HepG2 (cell line): ENCODE data around the gene CA14. TPM values are rescaled to one million over a fixed set of nuclear protein-coding genes. Genes with fewer than 3 reads are reported as not detected.

ENCODE experiments used
- ARID5B ChIP-seq: IDR thresholded peaks from 2 replicates; pipeline ENCODE4 v1.4.0; 2020; ENCODE audit warnings: mild to moderate bottlenecking, missing genetic modification reagents
- ARNT2 ChIP-seq: sonication (generic); formaldehyde crosslinking; IDR thresholded peaks from 2 replicates; pipeline ENCODE4 v1.8.0; 2022; ENCODE audit warnings: mild to moderate bottlenecking, low read depth, missing genetic modification reagents, moderate library complexity
- DRAP1 ChIP-seq: IDR thresholded peaks from 2 replicates; pipeline ENCODE4 v1.6.1; 2016; ENCODE audit warnings: missing genetic modification reagents, missing compliant biosample characterization
- GATAD2A ChIP-seq: IDR thresholded peaks from 2 replicates; pipeline ENCODE4 v1.6.1; 2016
- HNF4G ChIP-seq, 2 experiments: sonication (generic) in 1 of 2; formaldehyde crosslinking in 1 of 2; IDR thresholded peaks; 2 replicates each; pipeline versions ENCODE4 v1.4.0 to v1.6.1; 2011 to 2020; ENCODE audit warnings: borderline replicate concordance in 2 of 2, low read depth in 2 of 2, mild to moderate bottlenecking in 2 of 2, low read length in 1 of 2, missing genetic modification reagents in 1 of 2, moderate library complexity in 1 of 2
- KDM2A ChIP-seq: sonication (generic); formaldehyde crosslinking; IDR thresholded peaks from 2 replicates; pipeline ENCODE4 v1.4.0; 2020; ENCODE audit warnings: low read depth, missing genetic modification reagents, borderline replicate concordance
- MAFK ChIP-seq, 2 experiments: IDR thresholded peaks in 1 of 2; conservative IDR thresholded peaks in 1 of 2; 2 replicates each; pipeline ENCODE4 v1.6.1; 2011; ENCODE audit warnings: improper control_type of control experiment in 2 of 2, low read length in 2 of 2
- MAX ChIP-seq: IDR thresholded peaks from 2 replicates; pipeline ENCODE4 v1.6.1; 2012; ENCODE audit warnings: inconsistent platforms
- MXD4 ChIP-seq: IDR thresholded peaks from 2 replicates; pipeline ENCODE4 v1.6.1; 2016; ENCODE audit warnings: mild to moderate bottlenecking, missing biosample characterization, missing genetic modification reagents
- NFE2L2 ChIP-seq: fragments of 150-350 bp; IDR thresholded peaks from 2 replicates; pipeline ENCODE4 v1.6.1; 2014; ENCODE audit warnings: low read length
- NR1H2 ChIP-seq: sonication (generic); formaldehyde crosslinking; IDR thresholded peaks from 2 replicates; pipeline ENCODE4 v1.8.1; 2022; ENCODE audit warnings: low read depth, missing genetic modification reagents, borderline replicate concordance
- NR2C2 ChIP-seq: sonication (generic); formaldehyde crosslinking; IDR thresholded peaks from 2 replicates; pipeline ENCODE4 v1.4.0; 2020; ENCODE audit warnings: missing genetic modification reagents, mild to moderate bottlenecking, moderate library complexity, borderline replicate concordance
- NR2F6 ChIP-seq, 2 experiments: IDR thresholded peaks; 2 replicates each; pipeline ENCODE4 v1.6.1; 2016; ENCODE audit warnings: antibody characterized with exemption in 1 of 2, mild to moderate bottlenecking in 1 of 2
- POLR2A ChIP-seq, 2 experiments: IDR thresholded peaks; 2 replicates each; pipeline ENCODE4 v1.6.1; 2011; ENCODE audit warnings: low read depth in 2 of 2, low read length in 2 of 2, mild to moderate bottlenecking in 1 of 2, moderate library complexity in 1 of 2; ENCODE audit not compliant: insufficient read depth in 1 of 2
- POLR2G ChIP-seq: fragments of 200-400 bp; formaldehyde crosslinking; IDR thresholded peaks from 2 replicates; pipeline ENCODE4 v1.6.1; 2018; ENCODE audit warnings: mild to moderate bottlenecking, low read depth, low read length, moderate library complexity
- SP1 ChIP-seq, 2 experiments: fragments of 450-650 bp in 1 of 2; sonication (generic) in 1 of 2; formaldehyde crosslinking in 1 of 2; IDR thresholded peaks; 2 replicates each; pipeline versions ENCODE4 v1.4.0 to v1.6.1; 2016 to 2020; ENCODE audit warnings: missing genetic modification reagents in 1 of 2
- THAP11 ChIP-seq: IDR thresholded peaks from 2 replicates; pipeline ENCODE4 v1.6.1; 2016; ENCODE audit warnings: missing biosample characterization, missing genetic modification reagents
- XRCC5 ChIP-seq: fragments of 200-400 bp; formaldehyde crosslinking; optimal IDR thresholded peaks from 2 replicates; pipeline ENCODE3; 2017; ENCODE audit warnings: mild to moderate bottlenecking, low read length
- ZBTB25 ChIP-seq: IDR thresholded peaks from 2 replicates; pipeline ENCODE4 v1.6.1; 2018; ENCODE audit warnings: missing genetic modification reagents
- ZBTB33 ChIP-seq: sonication (generic); formaldehyde crosslinking; IDR thresholded peaks from 2 replicates; pipeline ENCODE4 v1.4.0; 2020; ENCODE audit warnings: missing genetic modification reagents
- ZNF10 ChIP-seq: sonication (generic); formaldehyde crosslinking; IDR thresholded peaks from 2 replicates; pipeline ENCODE4 v1.4.0; 2020; ENCODE audit warnings: mild to moderate bottlenecking, low read depth, missing genetic modification reagents, borderline replicate concordance
- ZNF644 ChIP-seq: IDR thresholded peaks from 2 replicates; pipeline ENCODE4 v1.6.1; 2016; ENCODE audit warnings: low read depth
- ZNF776 ChIP-seq: sonication (generic); formaldehyde crosslinking; IDR thresholded peaks from 2 replicates; pipeline ENCODE4 v1.4.0; 2020; ENCODE audit warnings: mild to moderate bottlenecking, missing genetic modification reagents
- polyA plus RNA-seq, 8 experiments: library from polyadenylated mRNA; depleted of rRNA in 3 of 8; stranded (reverse) in 7 of 8; unstranded in 1 of 8; fragments of >200 nt; fragmentation: Illumina TruSeq in 4 of 8; extraction: Trizol in 4 of 8; gene quantifications; 2 replicates each; pipeline versions ENCODE4 v1.2.1 to v1.2.3, GENCODE V29; 2011 to 2016; ENCODE audit warnings: low read depth in 4 of 8, missing spikeins in 1 of 8, mixed read lengths in 1 of 8; ENCODE audit not compliant: insufficient read depth in 1 of 8
- total RNA-seq, 5 experiments: library from RNA; depleted of rRNA; stranded (reverse); fragments of >200 nt; fragmentation: Illumina TruSeq; extraction: Trizol; gene quantifications; 2 replicates each; pipeline ENCODE4 v1.2.3, GENCODE V29; 2016; ENCODE audit warnings: low read depth in 1 of 5

CA14 gene
- total and polyA plus RNA-seq, 2 of the 13 experiments (the other 11 are each of a cell fraction or from before 2014, with no cell fraction given), result 2.4 to 8.5 TPM

- TF ChIP-seq HNF4G (IDR thresholded peaks at IDR 0.05; ENCODE audit: borderline replicate concordance, low read depth, low read length) (peak; percentile 61; the same call in 1 of the 2 replicates), HNF4G (CRISPR knock-in tag; IDR thresholded peaks at IDR 0.05; ENCODE audit: borderline replicate concordance, low read depth) (no peak), POLR2G (peak; percentile 68), MAX (peak; percentile 47), NR1H2 (no peak), ZNF644 (CRISPR knock-in tag) (peak; percentile 67), ZBTB25 (CRISPR knock-in tag) (no peak), NR2C2 (peak; percentile 42; the same call in 1 of the 2 replicates), THAP11 (peak; percentile 55), KDM2A (CRISPR knock-in tag) (no peak), XRCC5 (peak; percentile 44), MAFK (conservative IDR thresholded peaks at IDR 0.05 in 1 of 2, IDR thresholded peaks at IDR 0.05 in 1 of 2; ENCODE audit: low read length in 2 of 2) (peak; percentile 71 to 80), NFE2L2 (peak; percentile 52; the same call in 1 of the 2 replicates), SP1 (IDR thresholded peaks at IDR 0.05) (no peak), SP1 (CRISPR knock-in tag; IDR thresholded peaks at IDR 0.05) (0 out of 2 replicates have a peak, but pooled peaks have one; percentile 39), DRAP1 (peak; percentile 34; the same call in 1 of the 2 replicates), NR2F6 (IDR thresholded peaks at IDR 0.05) (peak; percentile 26; the same call in 1 of the 2 replicates), NR2F6 (CRISPR knock-in tag; IDR thresholded peaks at IDR 0.05) (no peak), GATAD2A (CRISPR knock-in tag) (0 out of 2 replicates have a peak, but pooled peaks have one; percentile 10), ZBTB33 (CRISPR knock-in tag) (0 out of 2 replicates have a peak, but pooled peaks have one; percentile 42), MXD4 (CRISPR knock-in tag) (no peak), ZNF10 (CRISPR knock-in tag) (no peak), ARID5B (CRISPR knock-in tag) (0 out of 2 replicates have a peak, but pooled peaks have one; percentile 10), POLR2A (IDR thresholded peaks at IDR 0.05; ENCODE audit: insufficient read depth in 1 of 2, low read depth in 2 of 2, low read length in 2 of 2) (0 out of 4 replicates have a peak, but pooled peaks of 1 of the 2 experiments have one; percentile 17), ZNF776 (no peak), ARNT2 (CRISPR knock-in tag) (no peak)
Observed at GRCh38 chr1:150280138-150280707, 22.6 kb downstream of the CA14 start (continued).
